Upper lobe of left lung (tissue), 4 donors: ENCODE data around the gene DMTF1.

Experiments
- CTCF ChIP-seq, 6 experiments: fragments of 450-650 bp in 4 of 6; fragments of 200-600 bp in 2 of 6; sonication (generic) in 2 of 6; IDR thresholded peaks; one replicate each; pipeline ENCODE4 v1.5.1; 2016 to 2019; ENCODE audit warnings: antibody characterized with exemption in 6 of 6
- EP300 ChIP-seq, 4 donors: sonication (generic); formaldehyde crosslinking; IDR thresholded peaks; one replicate each; pipeline ENCODE4 v1.5.1; 2017; ENCODE audit warnings: antibody characterized with exemption in 4 of 4, control low read depth in 2 of 4
- POLR2A ChIP-seq, 4 donors: fragments of 450-650 bp; IDR thresholded peaks; one replicate each; pipeline ENCODE4 v1.5.1; 2016 to 2017; ENCODE audit warnings: antibody characterized with exemption in 4 of 4, mild to moderate bottlenecking in 2 of 4

DNA sequence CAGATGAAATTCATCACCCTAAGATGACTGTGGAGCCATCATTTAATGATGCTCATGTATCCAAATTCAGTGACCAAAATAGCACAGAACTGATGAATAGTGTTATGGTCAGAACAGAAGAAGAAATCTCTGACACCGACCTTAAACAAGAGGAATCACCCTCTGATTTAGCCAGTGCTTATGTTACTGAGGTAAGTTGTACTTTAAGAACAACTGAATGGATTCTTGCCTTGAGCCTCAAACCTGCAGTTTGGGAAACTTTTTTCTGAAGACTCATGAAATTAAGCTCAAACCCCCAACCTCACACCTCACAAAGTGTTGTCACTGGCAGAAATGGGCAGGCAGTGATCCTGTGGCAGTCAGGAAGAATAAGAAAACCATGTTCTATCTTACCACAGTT is 41.7 kb downstream of the DMTF1 start:
- no peak for TF ChIP-seq CTCF (IDR thresholded peaks at IDR 0.05)
- no peak for TF ChIP-seq POLR2A (IDR thresholded peaks at IDR 0.05)
- no peak for TF ChIP-seq EP300 (IDR thresholded peaks at IDR 0.05)
